OCI-LY1 (cell line): ENCODE data around the gene SLC17A9.

Experiments
- CTCF ChIP-seq: fragments of 200-600 bp; sonication (generic), shearing (Covaris generic); IDR thresholded peaks from 2 replicates; pipeline ENCODE4 v1.5.1; 2017; ENCODE audit warnings: mild to moderate bottlenecking, antibody characterized with exemption, low read length, moderate library complexity, mixed read lengths
- EZH2 ChIP-seq: fragments of 200-600 bp; sonication (generic), shearing (Covaris generic); IDR thresholded peaks from 2 replicates; pipeline ENCODE4 v1.8.0; 2017; ENCODE audit warnings: borderline replicate concordance, mixed run types, mild to moderate bottlenecking, antibody characterized with exemption, low read length, moderate library complexity, mixed read lengths

- no peak for TF ChIP-seq CTCF
- TF ChIP-seq EZH2, result no peak
Observed at GRCh38 chr20:62918831-62919230, 33.7 kb upstream of the SLC17A9 start.
